AG04449 (cell line): ENCODE measurements around the gene FBXO31.

Experiments used
- CTCF ChIA-PET: fragments of 350-600 bp; formaldehyde crosslinking; extraction: SDS; loops from one replicate; lab custom pipeline; 2021; ENCODE audit warnings: antibody characterized with exemption; lab: Yijun Ruan, JAX
- POLR2A ChIA-PET: fragments of 400-600, 350-600 bp; formaldehyde crosslinking; extraction: SDS; loops from one replicate; lab custom pipeline; 2020; ENCODE audit warnings: antibody characterized with exemption, inconsistent platforms; lab: Yijun Ruan, JAX
- DNase-seq: peaks from one replicate; pipeline ENCODE4 v3.0.0-alpha.2; 2010; ENCODE audit warnings: low read depth, low spot score
- H3K4me3 ChIP-seq: 2 replicates; pipeline ENCODE4 v1.5.1; 2011; ENCODE audit warnings: low read depth, mild to moderate bottlenecking, control low read depth, low read length
- CTCF ChIP-seq: IDR thresholded peaks from one replicate; pipeline ENCODE4 v1.5.1; 2011; ENCODE audit warnings: mild to moderate bottlenecking, moderate library complexity, low read length, control low read depth, inconsistent platforms; ENCODE audit not compliant: insufficient read depth; ENCODE audit errors: missing control alignments

Gene FBXO31

GRCh38 chr16:87316450-87316922 lies 67.1 kb downstream of the FBXO31 start:
- CTCF ChIA-PET = interaction anchor here (1.2 to 3.1 kb wide), 9 partner anchors 9 to 320 kb away, joined by 3 to 18 read pairs (median 5); no protein-coding TSS in a partner anchor
- TF ChIP-seq CTCF = no peak
- peak overlapping the region; percentile 93 for H3K4me3 ChIP-seq
- no peak for DNase-seq
- POLR2A ChIA-PET = interaction anchor here (1.0 kb wide), 1 partner anchor 67 kb away, joined by 3 read pairs; the partner anchor contains the start of gene FBXO31

GRCh38 chr16:87314990-87315420 lies 68.6 kb downstream of the FBXO31 start:
- CTCF ChIA-PET = interaction anchor here (1.2 to 3.1 kb wide), 5 partner anchors 8 to 321 kb away, joined by 4 to 18 read pairs (median 6); no protein-coding TSS in a partner anchor

GRCh38 chr16:87312008-87312407 lies 71.6 kb downstream of the FBXO31 start:
- DNase-seq = no peak
- H3K4me3 ChIP-seq = no peak overlapping the region
- CTCF ChIA-PET = no interaction called here
- TF ChIP-seq CTCF = no peak
- POLR2A ChIA-PET = no interaction called here

More at GRCh38 chr16:87314990-87315420, 68.6 kb downstream of the FBXO31 start:
- DNase-seq = no peak
- no peak overlapping the region for H3K4me3 ChIP-seq
- POLR2A ChIA-PET = no interaction called here
- no peak for TF ChIP-seq CTCF

- no peak for TF ChIP-seq CTCF
- no peak overlapping the region for H3K4me3 ChIP-seq
- no peak for DNase-seq
- ChIA-PET POLR2A (no interaction called here), CTCF (no interaction called here)
Measured at GRCh38 chr16:87311387-87311786, 72.2 kb downstream of the FBXO31 start.

GRCh38 chr16:87310610-87311009 lies 73.0 kb downstream of the FBXO31 start:
- no peak for TF ChIP-seq CTCF

GRCh38 chr16:87309620-87310525 lies 73.7 kb downstream of the FBXO31 start:
- CTCF ChIA-PET = interaction anchor here (1.4 kb wide), 1 partner anchor 17 kb away, joined by 5 read pairs; no protein-coding TSS in a partner anchor
- POLR2A ChIA-PET = no interaction called here
- no peak for DNase-seq
- no peak for TF ChIP-seq CTCF
- no peak overlapping the region for H3K4me3 ChIP-seq

More at GRCh38 chr16:87310610-87311009, 73.0 kb downstream of the FBXO31 start:
- H3K4me3 ChIP-seq = no peak overlapping the region
- ChIA-PET CTCF (no interaction called here), POLR2A (no interaction called here)
- DNase-seq = no peak
